GM12874 (cell line): Measurements from ENCODE around the gene STX18.
A peak's percentile ranks its signal among the peaks of the same experiment; 100 is the strongest.

Experiments
- TF ChIP-seq, protein P1 (sequence below): IDR thresholded peaks from 2 replicates; pipeline ENCODE4 v1.5.1; 2011; ENCODE audit warnings: low read depth, mild to moderate bottlenecking, control low read depth, low read length, moderate library complexity; ENCODE audit not compliant: insufficient read depth

STX18 gene

DNA sequence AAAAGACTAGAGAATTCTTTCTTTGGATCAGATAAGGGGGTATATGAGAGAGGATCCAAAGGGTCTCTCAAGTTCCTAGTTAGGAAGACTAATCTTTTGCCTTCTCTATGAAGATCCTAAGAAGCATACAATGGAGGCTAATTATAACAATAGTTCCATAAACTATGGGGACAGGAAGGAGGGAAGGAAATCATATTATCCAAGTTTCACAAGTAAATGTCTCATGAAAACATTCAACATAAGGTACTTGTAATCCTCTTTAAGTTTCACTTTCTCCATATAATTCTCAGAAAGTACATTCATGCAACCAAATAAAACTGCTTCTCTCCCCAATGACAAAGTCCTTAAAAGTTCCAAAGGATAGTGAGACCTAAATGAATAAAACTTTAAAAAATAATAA lies 27.1 kb downstream of the STX18 start:
- TF ChIP-seq, protein P1, sequence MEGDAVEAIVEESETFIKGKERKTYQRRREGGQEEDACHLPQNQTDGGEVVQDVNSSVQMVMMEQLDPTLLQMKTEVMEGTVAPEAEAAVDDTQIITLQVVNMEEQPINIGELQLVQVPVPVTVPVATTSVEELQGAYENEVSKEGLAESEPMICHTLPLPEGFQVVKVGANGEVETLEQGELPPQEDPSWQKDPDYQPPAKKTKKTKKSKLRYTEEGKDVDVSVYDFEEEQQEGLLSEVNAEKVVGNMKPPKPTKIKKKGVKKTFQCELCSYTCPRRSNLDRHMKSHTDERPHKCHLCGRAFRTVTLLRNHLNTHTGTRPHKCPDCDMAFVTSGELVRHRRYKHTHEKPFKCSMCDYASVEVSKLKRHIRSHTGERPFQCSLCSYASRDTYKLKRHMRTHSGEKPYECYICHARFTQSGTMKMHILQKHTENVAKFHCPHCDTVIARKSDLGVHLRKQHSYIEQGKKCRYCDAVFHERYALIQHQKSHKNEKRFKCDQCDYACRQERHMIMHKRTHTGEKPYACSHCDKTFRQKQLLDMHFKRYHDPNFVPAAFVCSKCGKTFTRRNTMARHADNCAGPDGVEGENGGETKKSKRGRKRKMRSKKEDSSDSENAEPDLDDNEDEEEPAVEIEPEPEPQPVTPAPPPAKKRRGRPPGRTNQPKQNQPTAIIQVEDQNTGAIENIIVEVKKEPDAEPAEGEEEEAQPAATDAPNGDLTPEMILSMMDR, result no peak

GRCh38 chr4:4512282-4512681 lies 29.6 kb downstream of the STX18 start:
- TF ChIP-seq, protein P1, result no peak

DNA sequence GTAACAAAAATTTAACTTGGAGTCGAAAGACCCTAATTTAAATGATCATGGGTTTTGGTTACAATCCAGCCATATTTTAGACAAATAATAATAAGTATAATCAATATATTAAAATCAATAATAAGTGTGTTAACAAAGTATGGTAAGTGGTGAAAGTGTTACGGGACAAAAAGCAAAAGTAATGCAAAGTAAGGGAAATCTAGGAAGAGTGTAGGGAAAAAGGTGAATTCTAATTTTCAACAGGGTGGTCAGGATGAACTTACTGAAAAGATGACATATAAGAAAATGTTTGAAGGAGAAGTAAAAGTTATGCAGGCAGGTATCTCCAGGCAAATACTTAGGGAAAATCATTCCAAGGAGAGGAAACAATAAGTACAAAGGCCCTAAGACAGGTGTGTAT lies 32.3 kb downstream of the STX18 start:
- TF ChIP-seq, protein P1, result no peak

DNA sequence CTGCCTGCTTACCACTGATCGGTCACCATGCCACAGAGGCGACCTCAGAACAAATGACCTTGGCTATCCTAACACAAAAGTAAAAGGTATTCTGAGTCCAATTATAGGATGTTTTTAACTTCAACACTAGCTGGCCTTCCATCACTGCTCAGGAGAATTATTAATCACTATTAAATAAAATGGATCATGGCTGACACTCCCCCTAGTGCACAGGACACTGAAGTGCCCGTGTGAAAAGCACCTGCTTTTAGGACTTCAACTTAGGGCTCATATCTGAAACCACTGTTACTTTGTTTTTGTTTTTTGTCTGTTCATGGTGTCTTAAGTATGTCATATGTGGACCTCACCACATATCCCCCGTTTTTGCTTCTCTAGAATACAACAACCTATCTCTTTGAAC lies 33.9 kb downstream of the STX18 start:
- TF ChIP-seq, protein P1, result peak; percentile 45; the same call in 1 of the 2 replicates

DNA sequence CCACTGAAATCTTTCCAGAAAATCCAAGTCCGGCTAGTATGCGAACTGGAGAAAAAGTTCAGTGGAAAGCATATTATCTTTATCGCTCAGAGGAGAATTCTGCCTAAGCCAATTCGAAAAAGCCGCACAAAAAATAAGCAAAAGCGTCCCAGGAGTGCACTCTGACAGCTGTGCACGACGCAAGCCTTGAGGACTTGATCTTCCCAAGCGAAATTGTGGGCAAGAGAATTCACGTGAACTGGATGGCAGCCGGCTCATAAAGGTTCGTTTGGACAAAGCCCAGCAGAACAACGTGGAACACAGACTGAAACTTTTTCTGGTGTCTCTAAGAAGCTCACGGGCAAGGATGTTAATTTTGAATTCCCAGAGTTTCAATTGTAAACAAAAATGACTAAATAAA lies 34.4 kb downstream of the STX18 start:
- TF ChIP-seq, protein P1, result no peak

DNA sequence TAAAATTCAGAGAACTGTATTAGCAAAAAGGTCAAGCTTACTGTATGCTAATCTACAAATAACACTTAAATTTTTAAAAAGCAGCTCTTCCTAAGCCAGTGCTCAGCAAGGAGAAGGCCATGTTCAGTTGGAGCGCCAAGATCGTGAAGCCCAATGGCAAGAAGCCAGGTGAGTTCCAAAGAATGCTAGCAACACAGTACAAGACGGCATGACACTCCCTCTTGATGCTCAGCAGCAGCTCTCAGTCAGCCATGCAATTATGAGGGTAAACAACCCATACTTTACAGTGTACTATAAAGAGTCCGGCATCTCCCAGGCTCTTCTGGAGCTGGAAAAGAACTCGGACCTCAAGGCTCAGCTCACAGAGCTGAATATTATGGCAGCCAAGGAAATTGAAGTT lies 34.9 kb downstream of the STX18 start:
- TF ChIP-seq, protein P1, result no peak

- TF ChIP-seq, protein P1, result no peak
Observed at GRCh38 chr4:4504783-4505182, 37.1 kb downstream of the STX18 start.
